Endothelial cell of hepatic sinusoid (primary cell): Measurements from ENCODE around the gene NAGS.
"Not testable (repeated sequence)": the region's sequence is repeated elsewhere in the genome, so short reads cannot be mapped to it uniquely, and the experiment has no call there.

Source experiments
- in situ Hi-C: cut with HindIII; loops from 2 replicates; pipeline ENCODE4 v1.10.0; 2017; ENCODE audit warnings: low sequenced_read_pairs

The NAGS gene

DNA sequence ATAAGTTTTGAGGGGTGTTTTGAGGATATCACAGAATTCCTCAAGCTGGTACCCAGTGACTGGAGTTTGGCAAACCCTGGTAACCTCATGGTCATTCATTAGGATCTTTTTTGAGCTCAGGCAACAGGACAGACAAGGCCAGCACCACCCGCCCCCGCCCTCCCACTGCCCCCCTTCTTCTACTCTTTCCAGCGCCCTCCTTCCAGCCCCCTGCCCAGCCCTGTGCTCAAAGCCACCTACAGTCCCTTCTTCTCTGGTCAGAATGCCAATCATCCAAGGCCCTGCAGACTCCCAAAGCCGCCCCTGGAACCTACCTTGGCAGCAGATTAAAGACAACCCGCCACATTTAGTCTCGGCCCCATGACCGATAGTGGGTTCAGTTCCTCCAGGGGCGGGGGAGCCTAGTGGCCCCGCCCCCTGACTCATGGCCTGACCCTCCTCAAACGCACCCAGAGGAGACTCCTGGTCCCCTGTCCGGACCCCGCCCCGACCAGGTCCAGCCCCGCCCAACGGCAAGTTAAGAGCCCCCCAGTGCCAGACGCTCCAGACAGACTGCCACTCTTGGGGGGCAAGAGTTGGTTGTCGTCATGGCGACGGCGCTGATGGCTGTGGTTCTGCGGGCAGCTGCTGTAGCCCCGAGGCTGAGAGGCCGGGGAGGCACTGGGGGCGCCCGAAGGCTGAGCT is at the start of gene NAGS:
Gene NAGS, plus strand, starts transcription at position 546 of the 684 bp plus-strand sequence. Its CDS starts 42 bp downstream, at position 588.
- in situ Hi-C loops: no loop called here

- in situ Hi-C loops: no loop called here
Measured at GRCh38 chr17:43956222-43956621, 48.2 kb upstream of the NAGS start.

DNA sequence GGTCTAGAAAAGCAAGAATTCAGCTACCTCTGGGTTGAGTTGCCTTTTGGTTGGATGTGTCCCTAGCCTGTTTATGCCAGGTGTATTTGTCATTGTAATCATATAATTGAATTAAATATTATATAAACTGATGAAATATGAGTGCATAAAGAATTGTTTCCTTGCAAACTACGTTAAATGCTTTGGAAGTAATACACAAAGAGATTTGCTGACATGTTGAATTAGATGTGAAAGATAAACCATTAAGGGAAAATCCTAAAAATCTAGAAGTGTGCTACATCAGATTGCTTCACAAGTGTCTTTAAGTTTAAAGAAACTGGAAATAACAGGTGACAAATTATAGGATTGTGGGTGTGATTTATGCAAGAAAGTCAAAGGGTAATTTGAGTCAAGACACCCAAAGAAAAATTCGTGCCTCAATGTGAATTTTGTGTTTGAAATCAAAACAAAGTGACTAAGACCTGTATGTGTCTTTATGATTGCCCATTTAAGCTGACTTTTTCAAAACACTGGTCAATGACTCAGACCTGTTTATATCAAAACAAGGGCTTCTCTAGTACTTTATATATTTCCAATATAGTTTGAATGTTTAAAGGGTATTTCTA is 45.6 kb upstream of the NAGS start:
- in situ Hi-C loops: no loop called here

- in situ Hi-C loops: not testable (repeated sequence)
Measured at GRCh38 chr17:43961292-43961691, 43.1 kb upstream of the NAGS start.

DNA sequence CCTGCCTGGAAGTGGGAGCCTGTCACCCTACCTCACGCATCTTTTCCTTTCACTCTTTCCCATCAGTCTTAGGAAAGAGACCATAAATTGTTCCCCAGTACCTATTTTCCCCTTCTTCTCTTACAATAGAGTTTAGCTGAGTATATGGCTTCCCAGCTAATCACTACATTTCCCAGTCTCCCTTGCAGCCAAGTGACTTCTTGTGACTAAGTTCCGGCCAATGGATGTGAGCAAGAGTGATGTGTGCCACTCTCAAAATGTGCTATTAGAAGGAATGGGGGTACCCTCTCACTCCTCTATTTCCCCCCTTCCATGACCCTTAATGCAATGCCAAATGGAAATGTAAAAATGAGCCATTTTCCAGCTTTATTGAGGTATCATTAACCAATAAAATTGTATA is 42.5 kb upstream of the NAGS start:
- in situ Hi-C loops: no loop called here

- in situ Hi-C loops: no loop called here
Measured at GRCh38 chr17:43962479-43962878, 41.9 kb upstream of the NAGS start.

DNA sequence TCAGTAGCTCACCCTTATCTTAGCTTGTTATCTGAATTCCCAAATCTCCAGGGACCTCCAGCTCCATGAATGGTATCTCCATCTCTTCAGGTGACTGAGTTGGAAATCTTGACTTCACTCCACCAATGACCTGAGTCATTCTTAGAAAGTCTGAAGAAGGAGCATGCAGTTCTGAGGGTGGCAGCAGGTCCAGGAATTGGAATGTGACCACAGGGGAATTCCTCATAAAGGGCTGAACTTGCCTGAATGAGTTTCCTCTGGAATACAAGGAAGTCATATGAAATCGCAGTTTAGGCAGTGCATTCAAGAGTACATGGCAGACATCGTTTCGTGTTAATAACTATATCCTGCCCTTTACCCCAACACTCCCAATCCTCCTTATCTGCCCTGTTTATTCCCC is 38.1 kb upstream of the NAGS start:
- in situ Hi-C loops: no loop called here

GRCh38 chr17:43967251-43967875 is 37.1 kb upstream of the NAGS start:
- in situ Hi-C loops: no loop called here

- in situ Hi-C loops: no loop called here
Measured at GRCh38 chr17:43970366-43970765, 34.1 kb upstream of the NAGS start.

DNA sequence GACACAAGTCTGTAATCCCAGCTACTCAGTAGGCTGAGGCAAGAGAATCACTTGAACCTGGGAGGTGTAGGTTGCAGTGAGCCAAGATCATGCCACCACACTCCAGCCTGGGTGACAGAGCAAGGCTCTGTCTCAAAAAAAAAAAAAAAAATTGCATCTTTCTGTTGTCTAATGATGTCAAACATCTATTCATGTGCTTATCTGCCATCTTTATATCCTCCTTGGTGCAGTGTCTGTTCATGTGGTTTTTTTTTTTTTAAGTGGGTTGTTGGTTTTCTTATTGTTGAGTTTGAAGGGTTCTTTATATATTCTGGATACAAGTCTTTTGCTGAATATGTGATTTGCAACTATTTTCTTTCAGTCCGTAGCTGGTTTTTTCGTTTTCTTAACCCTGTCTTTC is 33.0 kb upstream of the NAGS start:
- in situ Hi-C loops: not testable (repeated sequence)

- in situ Hi-C loops: not testable (repeated sequence)
Measured at GRCh38 chr17:43972444-43973212, 31.8 kb upstream of the NAGS start.

DNA sequence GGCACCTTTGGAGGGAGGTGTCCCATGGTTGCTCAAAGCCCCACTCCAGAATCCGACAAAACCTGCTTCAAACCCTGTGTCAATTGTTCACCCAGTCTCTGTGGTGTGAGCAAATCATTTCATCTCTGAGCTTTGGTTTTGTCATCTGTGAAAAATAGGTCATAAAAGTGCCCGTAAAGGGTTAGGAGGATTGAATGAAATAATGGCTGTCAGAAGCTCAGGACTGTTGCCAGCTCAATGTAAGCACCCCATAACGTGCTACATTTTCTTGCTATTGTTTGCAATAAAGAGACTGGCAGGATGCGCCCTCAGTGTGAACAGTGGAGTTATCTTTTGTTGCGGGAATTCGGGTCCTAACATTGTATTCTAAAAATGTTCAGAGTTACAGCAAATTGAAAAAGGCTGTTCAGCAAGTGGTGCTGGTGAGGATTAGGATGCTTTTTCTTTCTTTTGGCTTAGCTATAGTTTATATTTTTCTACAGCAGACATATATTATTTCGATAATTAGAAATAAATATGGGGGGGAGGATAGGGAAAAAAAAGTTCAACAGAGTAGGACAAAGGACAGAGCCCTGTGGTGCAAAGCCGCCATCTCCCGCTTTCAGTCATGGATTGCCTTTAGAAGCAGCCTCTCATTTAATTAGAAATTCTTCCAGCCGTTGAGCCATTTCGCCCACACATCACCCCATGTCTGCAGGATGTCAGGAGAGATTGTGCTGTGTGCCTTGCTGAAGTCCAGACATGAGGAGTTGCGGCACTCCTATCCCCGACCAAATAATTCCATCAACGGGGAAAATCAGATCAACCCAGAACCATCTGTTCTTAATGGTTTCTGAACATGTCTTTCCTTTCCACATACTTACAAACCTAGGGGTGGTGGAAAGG is 29.8 kb upstream of the NAGS start:
- in situ Hi-C loops: no loop called here

DNA sequence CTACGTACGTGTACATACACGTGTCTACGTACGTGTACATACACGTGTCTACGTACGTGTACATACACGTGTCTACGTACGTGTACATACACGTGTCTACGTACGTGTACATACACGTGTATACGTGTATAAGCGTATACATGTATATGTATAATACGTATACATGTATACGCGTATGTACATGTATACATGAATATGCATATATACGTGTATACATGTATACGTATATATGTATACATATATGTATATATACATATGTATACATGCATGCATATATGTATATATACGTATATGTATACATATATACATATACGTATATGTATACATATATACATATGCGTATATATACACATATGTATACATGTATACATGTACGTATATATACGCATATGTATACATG is 28.5 kb upstream of the NAGS start:
- in situ Hi-C loops: no loop called here

DNA sequence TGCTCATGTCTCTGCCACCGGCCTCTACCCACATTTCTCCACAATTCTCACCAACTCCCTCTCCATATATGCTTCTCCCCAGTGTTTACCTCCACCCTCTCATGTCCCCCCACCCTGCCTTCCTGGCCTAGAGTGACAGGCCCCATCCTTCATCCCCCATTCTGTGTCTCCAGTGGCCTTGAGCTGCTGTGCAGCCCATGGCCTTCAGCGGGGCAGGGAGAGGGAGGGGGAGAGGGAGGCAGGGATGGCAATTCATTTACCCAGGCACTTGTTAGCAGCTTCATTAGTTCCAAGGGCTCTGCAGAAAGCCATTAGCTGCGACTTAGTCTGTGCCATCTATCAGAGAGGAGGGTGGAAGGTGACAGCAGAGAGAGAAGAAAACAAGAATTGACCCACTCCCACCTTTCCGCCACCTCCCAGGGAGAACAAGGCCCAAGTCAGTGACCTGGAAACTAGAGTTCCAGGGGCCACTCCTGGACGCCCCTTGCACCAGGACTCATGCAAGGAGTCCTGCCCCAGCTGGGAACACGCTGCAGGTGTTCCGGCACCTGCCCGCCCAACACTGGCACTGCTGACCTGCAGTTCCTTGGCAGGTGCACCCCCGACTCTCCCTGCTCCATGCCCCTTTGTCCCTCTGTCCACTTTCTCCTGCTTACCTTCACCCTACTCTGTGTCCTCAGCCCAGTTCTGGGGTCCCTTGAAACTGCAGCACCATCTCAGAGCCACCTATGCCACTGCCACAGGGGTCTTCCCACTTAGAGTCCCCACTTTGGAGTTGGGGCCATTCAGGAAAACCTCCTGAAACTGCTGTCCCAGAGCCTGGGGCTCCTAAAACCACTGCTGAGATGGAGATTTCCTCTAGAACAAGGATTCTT is 27.2 kb upstream of the NAGS start:
- in situ Hi-C loops: no loop called here

- in situ Hi-C loops: no loop called here
Measured at GRCh38 chr17:43978078-43978477, 26.3 kb upstream of the NAGS start.

DNA sequence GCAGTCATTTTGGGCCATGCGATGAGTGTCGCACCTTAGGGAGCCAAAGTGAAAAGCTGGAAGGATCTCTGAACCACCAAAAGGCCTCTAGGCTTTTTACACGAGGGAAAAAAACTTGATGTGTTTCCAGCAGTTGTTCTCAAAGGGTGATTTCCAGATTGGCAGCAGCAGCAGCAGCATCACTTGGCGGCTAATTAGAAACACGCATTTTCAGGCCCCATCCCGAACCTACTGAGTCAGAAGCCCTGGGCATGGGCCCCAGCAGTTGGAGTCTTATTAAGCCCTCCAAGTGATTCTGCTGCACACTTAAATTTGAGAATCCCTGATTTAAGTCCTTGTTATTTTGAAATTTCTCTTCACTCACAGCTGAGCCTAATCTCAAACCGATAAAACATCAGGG is 25.4 kb upstream of the NAGS start:
- in situ Hi-C loops: no loop called here

GRCh38 chr17:43979671-43980070 is 24.8 kb upstream of the NAGS start:
- in situ Hi-C loops: no loop called here

- in situ Hi-C loops: no loop called here
Measured at GRCh38 chr17:43982171-43982570, 22.3 kb upstream of the NAGS start.

- in situ Hi-C loops: no loop called here
Measured at GRCh38 chr17:43983196-43983514, 21.3 kb upstream of the NAGS start.
